CD4-positive, CD25-positive, alpha-beta regulatory T cell (primary cell): ENCODE data around the gene EDARADD. TPM values are rescaled to one million over a fixed set of nuclear protein-coding genes. Genes with fewer than 3 reads are reported as not detected.
"Not testable (repeated sequence)": the region's sequence is repeated elsewhere in the genome, so short reads cannot be mapped to it uniquely, and the experiment has no call there.

ENCODE experiments used
- ATAC-seq, 2 donors: fragments of 150-1000 bp; cut with Tn5 transposase; one replicate each; pipeline ENCODE4 v1.10.0; 2021; ENCODE audit warnings: low read depth in 2 of 2, moderate number of reproducible peaks in 2 of 2, moderate library complexity in 1 of 2
- DNase-seq, 3 donors: peaks; one replicate each; pipeline versions ENCODE4 v3.0.0 to v3.0.0-alpha.2; 2012 to 2022; ENCODE audit warnings: mixed read lengths in 1 of 3
- H3K27ac ChIP-seq: one replicate; pipeline ENCODE4 v1.7.0; 2013; ENCODE audit warnings: mild to moderate bottlenecking, low read length; ENCODE audit not compliant: insufficient read depth, poor library complexity, severe bottlenecking
- H3K27me3 ChIP-seq: one replicate; pipeline ENCODE4 v1.7.0; 2013; ENCODE audit warnings: low read length; ENCODE audit not compliant: control insufficient read depth, insufficient read depth
- H3K36me3 ChIP-seq: one replicate; pipeline ENCODE4 v1.7.0; 2013; ENCODE audit warnings: mild to moderate bottlenecking, low read length, moderate library complexity; ENCODE audit not compliant: control insufficient read depth, insufficient read depth
- H3K4me1 ChIP-seq: 2 replicates; pipeline ENCODE4 v1.7.0; 2013; ENCODE audit warnings: mild to moderate bottlenecking, low read length; ENCODE audit not compliant: insufficient read depth, control insufficient read depth, poor library complexity, severe bottlenecking
- H3K4me3 ChIP-seq: one replicate; pipeline ENCODE4 v1.7.0; 2013; ENCODE audit warnings: low read depth, mild to moderate bottlenecking, low read length, moderate library complexity
- H3K9me3 ChIP-seq, 2 experiments: 1 replicate in 1 of 2; 2 replicates in 1 of 2; pipeline ENCODE4 v1.7.0; 2013; ENCODE audit warnings: low read length in 2 of 2, mild to moderate bottlenecking in 1 of 2, moderate library complexity in 1 of 2; ENCODE audit not compliant: control insufficient read depth in 2 of 2
- H3K27ac Mint-ChIP-seq, 3 donors: one replicate each; pipeline ENCODE4 v1.8.0; 2020 to 2022; ENCODE audit warnings: mild to moderate bottlenecking in 3 of 3, mixed read lengths in 3 of 3, moderate library complexity in 2 of 3
- H3K27me3 Mint-ChIP-seq: one replicate; pipeline ENCODE4 v1.8.0; 2022; ENCODE audit warnings: mild to moderate bottlenecking, mixed read lengths
- H3K36me3 Mint-ChIP-seq: one replicate; pipeline ENCODE4 v1.8.0; 2020; ENCODE audit warnings: mixed read lengths
- H3K4me1 Mint-ChIP-seq, 4 donors: one replicate each; pipeline ENCODE4 v1.8.0; 2020 to 2022; ENCODE audit warnings: mixed read lengths in 4 of 4, mild to moderate bottlenecking in 1 of 4
- H3K4me3 Mint-ChIP-seq, 4 donors: one replicate each; pipeline ENCODE4 v1.8.0; 2020 to 2022; ENCODE audit warnings: mild to moderate bottlenecking in 4 of 4, mixed read lengths in 4 of 4, moderate library complexity in 3 of 4
- H3K9me3 Mint-ChIP-seq, 7 donors: one replicate each; pipeline ENCODE4 v1.8.0; 2020 to 2022; ENCODE audit warnings: mixed read lengths in 7 of 7, mild to moderate bottlenecking in 3 of 7, moderate library complexity in 2 of 7
- polyA plus RNA-seq, 4 donors: library from polyadenylated mRNA; unstranded; fragments of 300-500 nt; fragmentation: Illumina TruSeq; gene quantifications; one replicate each; pipeline ENCODE4 v1.2.3, GENCODE V29; 2021
- total RNA-seq: library from RNA; stranded (reverse); gene quantifications from one replicate; pipeline ENCODE4 v1.2.3, GENCODE V29; 2022

Gene EDARADD
- total and polyA plus RNA-seq, 5 donors from 2014 or later, result 2.5 to 5.7 (median 4.7) TPM

GRCh38 chr1:236464197-236464596, 70.1 kb downstream of the EDARADD start:
- not testable (repeated sequence) for H3K36me3 ChIP-seq, H3K9me3 ChIP-seq, ATAC-seq, H3K27ac Mint-ChIP-seq, H3K4me3 Mint-ChIP-seq, H3K4me3 ChIP-seq, H3K27me3 ChIP-seq, DNase-seq, H3K27ac ChIP-seq, H3K9me3 Mint-ChIP-seq
- Mint-ChIP-seq H3K36me3 (peaks cover 14% of the 10 kb centered on the region), H3K27me3 (peaks cover 13% of the 10 kb centered on the region), H3K4me1 (peaks cover 14 to 24% (median 21%) of the 10 kb centered on the region in 4 donors)
- peaks cover 13% of the 10 kb centered on the region for H3K4me1 ChIP-seq

- Histone ChIP-seq H3K4me3 (peak overlapping the region; percentile 42), H3K36me3 (no peaks in the 10 kb centered on the region), H3K4me1 (peaks cover 13% of the 10 kb centered on the region), H3K9me3 (no peaks in the 10 kb centered on the region), H3K27ac (no peak overlapping the region), H3K27me3 (no peaks in the 10 kb centered on the region)
- Mint-ChIP-seq H3K27me3 (peaks cover 13% of the 10 kb centered on the region), H3K27ac (peak overlapping the region; percentile 14 to 74 (median 39)), H3K36me3 (peaks cover 14% of the 10 kb centered on the region), H3K9me3 (no peaks in the 10 kb centered on the region), H3K4me3 (peak overlapping the region; percentile 1 to 59 (median 16)), H3K4me1 (peaks cover 14 to 24% (median 21%) of the 10 kb centered on the region in 4 donors)
- ATAC-seq, result peak in 1 of 2 donors; percentile 14
- DNase-seq, result no peak
Observed at GRCh38 chr1:236465231-236465958, 71.3 kb downstream of the EDARADD start.

GRCh38 chr1:236465959-236466303, 71.8 kb downstream of the EDARADD start:
- peaks cover 14% of the 10 kb centered on the region for H3K36me3 Mint-ChIP-seq
- Histone ChIP-seq H3K4me3 (peak overlapping the region; percentile 42), H3K27me3 (no peaks in the 10 kb centered on the region), H3K9me3 (no peaks in the 10 kb centered on the region), H3K36me3 (no peaks in the 10 kb centered on the region), H3K4me1 (peaks cover 13% of the 10 kb centered on the region), H3K27ac (no peak overlapping the region)
- ATAC-seq (peak; percentile 48 to 57), DNase-seq (peak in 2 of 3 donors; percentile 15 to 26)
- peaks cover 14% of the 10 kb centered on the region for H3K27me3 Mint-ChIP-seq
- peaks cover 14 to 24% (median 21%) of the 10 kb centered on the region in 4 donors for H3K4me1 Mint-ChIP-seq
- peak overlapping the region; percentile 14 to 39 (median 39) for H3K27ac Mint-ChIP-seq
- peak overlapping the region; percentile 1 to 59 (median 16) for H3K4me3 Mint-ChIP-seq
- no peaks in the 10 kb centered on the region for H3K9me3 Mint-ChIP-seq

- Histone ChIP-seq H3K9me3 (no peaks in the 10 kb centered on the region), H3K4me1 (peaks cover 13% of the 10 kb centered on the region), H3K27me3 (no peaks in the 10 kb centered on the region), H3K27ac (no peak overlapping the region), H3K4me3 (no peak overlapping the region), H3K36me3 (no peaks in the 10 kb centered on the region)
- no peak for ATAC-seq
- no peak for DNase-seq
- H3K36me3 Mint-ChIP-seq, result peaks cover 12% of the 10 kb centered on the region
- no peak overlapping the region for H3K27ac Mint-ChIP-seq
- H3K27me3 Mint-ChIP-seq, result peaks cover 11% of the 10 kb centered on the region
- no peak overlapping the region for H3K4me3 Mint-ChIP-seq
- peaks cover 14 to 24% (median 19%) of the 10 kb centered on the region in 4 donors for H3K4me1 Mint-ChIP-seq
- no peaks in the 10 kb centered on the region for H3K9me3 Mint-ChIP-seq
Observed at GRCh38 chr1:236467327-236467641, 73.2 kb downstream of the EDARADD start.

GRCh38 chr1:236468625-236469024, 74.5 kb downstream of the EDARADD start:
- ATAC-seq (no peak), DNase-seq (no peak)
- H3K4me1 Mint-ChIP-seq, result peaks cover 14 to 24% (median 19%) of the 10 kb centered on the region in 4 donors
- no peaks in the 10 kb centered on the region for H3K27me3 ChIP-seq
- H3K36me3 ChIP-seq, result no peaks in the 10 kb centered on the region
- H3K27me3 Mint-ChIP-seq, result peaks cover 11% of the 10 kb centered on the region
- no peak overlapping the region for H3K4me3 ChIP-seq
- H3K27ac ChIP-seq, result no peak overlapping the region
- H3K4me3 Mint-ChIP-seq, result no peak overlapping the region
- no peaks in the 10 kb centered on the region for H3K9me3 Mint-ChIP-seq
- no peaks in the 10 kb centered on the region for H3K9me3 ChIP-seq
- H3K36me3 Mint-ChIP-seq, result peaks cover 10% of the 10 kb centered on the region
- H3K27ac Mint-ChIP-seq, result no peak overlapping the region
- peaks cover 13% of the 10 kb centered on the region for H3K4me1 ChIP-seq

- ATAC-seq (no peak), DNase-seq (no peak)
- Mint-ChIP-seq H3K9me3 (no peaks in the 10 kb centered on the region), H3K4me1 (peaks cover 14 to 24% (median 19%) of the 10 kb centered on the region in 4 donors), H3K4me3 (no peak overlapping the region), H3K36me3 (peaks cover 10% of the 10 kb centered on the region), H3K27ac (no peak overlapping the region), H3K27me3 (peaks cover 11% of the 10 kb centered on the region)
- Histone ChIP-seq H3K36me3 (no peaks in the 10 kb centered on the region), H3K4me3 (no peak overlapping the region), H3K4me1 (peaks cover 13% of the 10 kb centered on the region), H3K27ac (no peak overlapping the region), H3K27me3 (no peaks in the 10 kb centered on the region), H3K9me3 (no peaks in the 10 kb centered on the region)
Observed at GRCh38 chr1:236469466-236469865, 75.4 kb downstream of the EDARADD start.

GRCh38 chr1:236471096-236471495, 77.0 kb downstream of the EDARADD start:
- ATAC-seq (no peak), DNase-seq (no peak)
- no peaks in the 10 kb centered on the region for H3K36me3 ChIP-seq
- peaks cover 0 to 8% (median 5%) of the 10 kb centered on the region in 4 donors for H3K4me1 Mint-ChIP-seq
- no peaks in the 10 kb centered on the region for H3K27me3 ChIP-seq
- H3K9me3 Mint-ChIP-seq, result no peaks in the 10 kb centered on the region
- H3K36me3 Mint-ChIP-seq, result no peaks in the 10 kb centered on the region
- H3K27ac ChIP-seq, result no peak overlapping the region
- no peaks in the 10 kb centered on the region for H3K9me3 ChIP-seq
- H3K4me3 Mint-ChIP-seq, result no peak overlapping the region
- no peak overlapping the region for H3K27ac Mint-ChIP-seq
- H3K27me3 Mint-ChIP-seq, result peaks cover 10% of the 10 kb centered on the region
- H3K4me3 ChIP-seq, result no peak overlapping the region
- H3K4me1 ChIP-seq, result peaks cover 1% of the 10 kb centered on the region

GRCh38 chr1:236471653-236472052, 77.6 kb downstream of the EDARADD start:
- no peak overlapping the region for H3K4me3 Mint-ChIP-seq
- H3K27ac ChIP-seq, result no peak overlapping the region
- H3K27me3 ChIP-seq, result no peaks in the 10 kb centered on the region
- H3K9me3 Mint-ChIP-seq, result no peaks in the 10 kb centered on the region
- peaks cover 0 to 3% (median 0%) of the 10 kb centered on the region in 4 donors for H3K4me1 Mint-ChIP-seq
- H3K27ac Mint-ChIP-seq, result no peak overlapping the region
- no peaks in the 10 kb centered on the region for H3K36me3 ChIP-seq
- H3K27me3 Mint-ChIP-seq, result peaks cover 4% of the 10 kb centered on the region
- H3K4me3 ChIP-seq, result no peak overlapping the region
- no peak for ATAC-seq
- H3K36me3 Mint-ChIP-seq, result no peaks in the 10 kb centered on the region
- no peaks in the 10 kb centered on the region for H3K4me1 ChIP-seq
- DNase-seq, result no peak
- no peaks in the 10 kb centered on the region for H3K9me3 ChIP-seq
